GM23248 (cell line): Measurements from ENCODE around the gene ACSS1.

Source experiments
- EZH2 ChIP-seq: fragments of 200-600 bp; sonication (generic); IDR thresholded peaks from 2 replicates; pipeline ENCODE4 v1.6.1; 2018; ENCODE audit warnings: antibody characterized with exemption, mild to moderate bottlenecking; ENCODE audit not compliant: insufficient read depth, poor library complexity, severe bottlenecking
- EZH2phosphoT487 ChIP-seq: fragments of 200-600 bp; sonication (generic); IDR thresholded peaks from 2 replicates; pipeline ENCODE4 v1.6.1; 2018; ENCODE audit warnings: antibody characterized with exemption, moderate library complexity, mild to moderate bottlenecking, low read depth; ENCODE audit not compliant: insufficient read depth

DNA sequence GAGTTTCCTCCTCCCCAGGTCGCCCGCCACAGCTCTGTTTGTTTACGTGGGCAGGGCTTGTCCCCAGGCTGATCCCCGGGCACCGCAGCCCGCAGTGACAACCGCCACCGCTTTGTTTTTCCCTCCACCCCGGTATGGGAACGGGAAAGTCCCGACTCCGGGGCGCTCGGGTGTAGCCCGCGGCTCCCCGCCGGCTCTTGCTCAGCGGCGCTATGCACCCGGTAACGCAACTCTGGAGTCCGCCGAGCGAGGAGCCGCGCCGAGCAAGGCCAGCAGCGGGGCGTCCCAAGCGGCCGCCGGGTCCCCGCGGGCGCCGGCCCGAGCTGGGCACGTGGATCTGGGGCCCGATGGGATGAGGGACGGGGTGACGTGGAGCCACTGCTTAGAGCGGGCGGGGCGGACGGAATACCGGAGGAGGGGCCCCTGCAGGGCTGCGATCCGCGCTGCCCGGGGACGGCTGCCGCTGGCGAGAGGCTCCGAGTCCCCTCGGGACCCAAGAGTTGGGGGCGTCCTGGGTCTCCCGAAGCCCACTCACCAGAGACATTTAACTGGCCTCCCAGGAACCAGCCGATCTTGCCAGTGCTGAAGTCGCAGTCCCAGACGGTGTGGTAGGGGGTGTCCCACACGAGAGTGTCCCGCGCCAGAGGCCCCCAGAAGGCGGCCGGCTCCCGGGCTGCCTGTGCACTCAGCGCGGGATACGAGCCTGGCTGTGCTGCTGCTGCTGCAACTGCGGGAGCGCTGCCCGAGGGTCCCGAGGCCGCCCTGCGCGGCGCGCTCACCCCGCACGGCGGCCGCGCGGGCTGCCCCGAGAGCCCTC, 497 bp downstream of the ACSS1 start:
- TF ChIP-seq EZH2 (no peak), EZH2phosphoT487 (no peak)
